Left colon (tissue), 2 donors: ENCODE data around the gene CELF1. TPM values are rescaled to one million over a fixed set of nuclear protein-coding genes. Genes with fewer than 3 reads are reported as not detected.

Experiments used
- ATAC-seq: fragments of 200-7000 bp; cut with Tn5 transposase; one replicate; pipeline ENCODE4 v1.9.1; 2020; ENCODE audit warnings: mild to moderate bottlenecking, moderate library complexity
- DNase-seq, 2 donors: peaks; one replicate each; pipeline ENCODE4 v3.0.0-alpha.2; 2020
- intact Hi-C, 2 donors: fragments of 100-400 bp; cut with DNase I in 1 of 2; cut with micrococcal nuclease in 1 of 2; formaldehyde crosslinking; loops; one replicate each; pipeline versions ENCODE4 v1.11.2 to v1.14.0; 2022; cut with DNase I, micrococcal nuclease
- total RNA-seq, 2 donors: library from RNA; stranded (reverse); fragmentation: NEBNext Ultra II Directional; extraction: Animal tissue kit (Norgen Biotek cat#: 25700); gene quantifications; one replicate each; pipeline ENCODE4 v1.2.1, GENCODE V29; 2021
- donor health status: DM: no; HTN: no; CAD: no.
- donor health status: DM: yes; HTN: yes; CAD: no.

The CELF1 gene
- total RNA-seq, 2 donors from 2014 or later, result 70.6 to 93.1 TPM

- intact Hi-C loops, result no loop called here
- ATAC-seq (no peak), DNase-seq (no peak)
Measured at GRCh38 chr11:47518212-47518964, 34.5 kb downstream of the CELF1 start.

GRCh38 chr11:47516984-47517853 lies 35.7 kb downstream of the CELF1 start:
- intact Hi-C loops, result no loop called here
- DNase-seq (no peak), ATAC-seq (no peak)

GRCh38 chr11:47516155-47516554 lies 36.8 kb downstream of the CELF1 start:
- DNase-seq (no peak), ATAC-seq (no peak)
- intact Hi-C loops, result no loop called here

- intact Hi-C loops, result no loop called here
- DNase-seq (no peak), ATAC-seq (peak; percentile 51)
Measured at GRCh38 chr11:47514825-47515647, 37.9 kb downstream of the CELF1 start.

- no peak for DNase-seq
- intact Hi-C loops, result no loop called here
- no peak for ATAC-seq
Measured at GRCh38 chr11:47512701-47513100, 40.2 kb downstream of the CELF1 start.

- DNase-seq (no peak), ATAC-seq (no peak)
- intact Hi-C loops, result no loop called here
Measured at GRCh38 chr11:47511917-47512316, 41.0 kb downstream of the CELF1 start.

GRCh38 chr11:47510209-47510608 lies 42.7 kb downstream of the CELF1 start:
- no peak for ATAC-seq
- DNase-seq, result no peak
- intact Hi-C loops, result no loop called here

GRCh38 chr11:47509077-47509536 lies 43.8 kb downstream of the CELF1 start:
- peak; percentile 97 for ATAC-seq
- DNase-seq, result peak; percentile 50 to 58
- intact Hi-C loops, result no loop called here

GRCh38 chr11:47508240-47508957 lies 44.5 kb downstream of the CELF1 start:
- intact Hi-C loops, result no loop called here
- DNase-seq, result no peak
- no peak for ATAC-seq

GRCh38 chr11:47507563-47508239 lies 45.2 kb downstream of the CELF1 start:
- intact Hi-C loops, result no loop called here
- ATAC-seq (no peak), DNase-seq (no peak)

GRCh38 chr11:47506795-47507562 lies 46.0 kb downstream of the CELF1 start:
- ATAC-seq (no peak), DNase-seq (no peak)
- intact Hi-C loops, result no loop called here

- ATAC-seq, result no peak
- intact Hi-C loops, result no loop called here
- DNase-seq, result no peak
Measured at GRCh38 chr11:47506373-47506772, 46.6 kb downstream of the CELF1 start.

GRCh38 chr11:47504910-47505309 lies 48.0 kb downstream of the CELF1 start:
- DNase-seq, result no peak
- intact Hi-C loops, result no loop called here

GRCh38 chr11:47503227-47503626 lies 49.7 kb downstream of the CELF1 start:
- no peak for DNase-seq
- intact Hi-C loops, result no loop called here
- peak; percentile 72 for ATAC-seq

More at GRCh38 chr11:47504910-47505309, 48.0 kb downstream of the CELF1 start:
- ATAC-seq, result no peak

- no peak for DNase-seq
- intact Hi-C loops, result no loop called here
- no peak for ATAC-seq
Measured at GRCh38 chr11:47502767-47503166, 50.2 kb downstream of the CELF1 start.

- intact Hi-C loops, result no loop called here
- no peak for ATAC-seq
Measured at GRCh38 chr11:47501101-47501500, 51.8 kb downstream of the CELF1 start.

GRCh38 chr11:47500121-47500520 lies 52.8 kb downstream of the CELF1 start:
- intact Hi-C loops, result no loop called here
- DNase-seq (no peak), ATAC-seq (no peak)

More at GRCh38 chr11:47501101-47501500, 51.8 kb downstream of the CELF1 start:
- no peak for DNase-seq
